ENCODE results near the gene HABP4.

Gene HABP4

GRCh38 chr9:96491079-96491879 lies 41.3 kb downstream of the HABP4 start:
- DNase-seq (ENCODE audit: low read depth) = peak; percentile 32
- no peak for TF ChIP-seq CTCF (IDR thresholded peaks at IDR 0.05; ENCODE audit: control insufficient read depth, extremely low read depth, insufficient read depth)
- no peak overlapping the region for H3K4me3 ChIP-seq (ENCODE audit: low read depth, low read length)

- DNase-seq (ENCODE audit: low read depth) = no peak
- no peak for TF ChIP-seq CTCF (IDR thresholded peaks at IDR 0.05; ENCODE audit: control insufficient read depth, extremely low read depth, insufficient read depth)
- H3K4me3 ChIP-seq (ENCODE audit: low read depth, low read length) = no peak overlapping the region
These were observed 42.0 kb downstream of the HABP4 start for GRCh38 chr9:96491880-96492525.

GRCh38 chr9:96492993-96493531 lies 43.1 kb downstream of the HABP4 start:
- no peak for TF ChIP-seq CTCF (IDR thresholded peaks at IDR 0.05; ENCODE audit: control insufficient read depth, extremely low read depth, insufficient read depth)
- H3K4me3 ChIP-seq (ENCODE audit: low read depth, low read length) = no peak overlapping the region
- no peak for DNase-seq (ENCODE audit: low read depth)

- no peak overlapping the region for H3K4me3 ChIP-seq (ENCODE audit: low read depth, low read length)
- no peak for DNase-seq (ENCODE audit: low read depth)
- no peak for TF ChIP-seq CTCF (IDR thresholded peaks at IDR 0.05; ENCODE audit: control insufficient read depth, extremely low read depth, insufficient read depth)
These were observed 43.8 kb downstream of the HABP4 start for GRCh38 chr9:96493757-96494156.

GRCh38 chr9:96494215-96494800 lies 44.3 kb downstream of the HABP4 start:
- TF ChIP-seq CTCF (IDR thresholded peaks at IDR 0.05; ENCODE audit: control insufficient read depth, extremely low read depth, insufficient read depth) = no peak
- H3K4me3 ChIP-seq (ENCODE audit: low read depth, low read length) = no peak overlapping the region
- DNase-seq (ENCODE audit: low read depth) = no peak

GRCh38 chr9:96495341-96495740 lies 45.4 kb downstream of the HABP4 start:
- no peak for DNase-seq (ENCODE audit: low read depth)
- no peak for TF ChIP-seq CTCF (IDR thresholded peaks at IDR 0.05; ENCODE audit: control insufficient read depth, extremely low read depth, insufficient read depth)
- H3K4me3 ChIP-seq (ENCODE audit: low read depth, low read length) = no peak overlapping the region

Measured in LNCaP clone FGC (cell line).